GM15510 (cell line): ENCODE measurements around the gene TIMP4.

Experiments
- POLR2A ChIP-seq: IDR thresholded peaks from 3 replicates; pipeline ENCODE4 v1.6.1; 2011; ENCODE audit warnings: borderline replicate concordance; ENCODE audit not compliant: insufficient read length; ENCODE audit errors: extremely low read depth

The TIMP4 gene

DNA sequence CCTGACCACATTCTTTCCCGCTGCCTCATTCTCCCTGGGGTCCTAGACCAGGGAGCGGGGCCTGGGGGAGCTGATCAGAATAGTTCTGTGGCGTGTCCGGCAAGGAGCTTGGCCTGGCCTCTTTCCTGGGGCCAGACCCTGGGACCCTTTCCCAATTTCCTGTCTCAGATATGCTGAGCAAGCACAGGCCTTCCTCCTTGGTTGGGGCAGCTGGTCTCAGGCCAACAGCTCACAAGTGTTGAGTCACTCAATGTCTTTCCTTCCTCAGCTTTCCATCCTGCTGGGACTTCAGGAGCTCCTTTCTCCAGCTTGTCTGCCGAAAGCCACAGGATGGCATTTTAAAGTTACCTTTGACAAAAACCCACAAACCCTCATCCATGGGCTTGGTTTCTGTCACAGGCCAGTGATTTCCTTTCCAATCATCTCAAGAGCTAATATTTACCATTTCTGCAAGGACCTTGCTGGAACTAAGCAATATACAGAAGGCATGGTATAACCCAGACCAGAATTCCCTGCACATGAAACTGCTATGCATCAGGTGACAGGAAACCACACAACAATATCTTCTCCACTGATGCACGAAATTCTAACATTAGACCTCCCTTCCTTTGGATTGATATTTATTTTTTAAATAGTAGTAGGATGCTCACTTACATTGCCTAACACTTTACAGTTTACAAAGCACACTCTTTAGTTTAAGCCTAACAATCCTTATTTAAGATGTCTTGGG is 19.5 kb upstream of the TIMP4 start:
- no peak for TF ChIP-seq POLR2A

- no peak for TF ChIP-seq POLR2A
Observed at GRCh38 chr3:12177126-12177525, 18.4 kb upstream of the TIMP4 start.

- no peak for TF ChIP-seq POLR2A
Observed at GRCh38 chr3:12175844-12176453, 17.2 kb upstream of the TIMP4 start.

GRCh38 chr3:12175137-12175593 is 16.5 kb upstream of the TIMP4 start:
- TF ChIP-seq POLR2A, result no peak

DNA sequence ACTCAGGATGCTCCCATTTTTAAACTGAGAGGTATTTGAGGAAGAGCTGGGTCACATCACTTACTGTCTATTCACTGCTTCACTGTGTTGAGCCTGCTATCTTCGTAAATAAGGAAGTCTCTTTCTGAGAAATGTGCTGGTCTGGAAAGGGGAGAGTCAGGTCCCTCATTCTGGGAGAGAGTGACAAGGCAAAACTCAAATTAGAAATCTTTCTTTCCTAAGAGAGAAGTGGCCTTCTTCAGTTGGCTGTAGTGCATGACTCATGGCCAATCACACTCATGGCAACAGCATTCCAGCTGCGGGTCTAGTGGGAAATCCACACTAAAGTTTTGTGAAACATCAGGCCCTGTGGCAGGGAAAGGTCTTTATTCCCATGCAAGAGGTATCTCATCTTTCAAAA is 11.5 kb upstream of the TIMP4 start:
- no peak for TF ChIP-seq POLR2A

DNA sequence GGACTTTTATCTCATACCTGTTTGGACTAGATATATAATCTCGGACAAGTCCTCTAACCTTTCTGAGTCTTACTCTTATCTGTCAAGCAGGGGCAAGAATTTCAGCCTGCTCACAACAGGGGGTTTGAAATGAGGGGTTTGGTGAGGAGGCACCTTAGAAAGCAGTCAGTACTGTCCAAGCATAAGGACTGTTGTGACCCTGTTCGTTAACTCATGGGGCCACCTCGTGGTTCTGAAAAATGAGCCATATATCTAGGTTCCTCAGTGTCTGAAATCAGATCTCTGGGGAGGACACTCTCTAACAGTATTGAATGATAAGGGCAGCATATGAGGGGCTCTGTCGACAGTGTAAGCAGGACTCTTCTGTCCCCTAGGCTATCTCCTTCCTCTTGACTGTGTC is 7.2 kb upstream of the TIMP4 start:
- TF ChIP-seq POLR2A, result no peak

DNA sequence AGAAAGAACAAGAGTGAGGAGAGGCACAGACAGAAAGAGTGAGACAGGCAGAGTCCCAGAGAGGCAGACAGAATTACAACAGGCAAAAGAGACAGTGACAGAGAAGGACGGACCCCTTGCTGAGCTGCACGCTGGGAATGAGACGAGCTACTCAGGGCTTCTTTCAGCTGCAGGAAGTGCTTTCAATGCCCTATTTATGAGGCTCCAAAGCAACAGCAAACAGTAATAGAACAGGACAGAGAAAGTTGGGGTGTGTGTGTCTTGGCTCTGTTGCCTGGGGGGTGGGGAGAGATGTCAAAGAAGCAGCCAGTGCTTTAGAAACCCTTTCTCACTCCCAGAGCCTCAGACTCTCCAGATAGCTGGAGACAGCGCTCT is 502 bp upstream of the TIMP4 start:
- TF ChIP-seq POLR2A, result no peak

DNA sequence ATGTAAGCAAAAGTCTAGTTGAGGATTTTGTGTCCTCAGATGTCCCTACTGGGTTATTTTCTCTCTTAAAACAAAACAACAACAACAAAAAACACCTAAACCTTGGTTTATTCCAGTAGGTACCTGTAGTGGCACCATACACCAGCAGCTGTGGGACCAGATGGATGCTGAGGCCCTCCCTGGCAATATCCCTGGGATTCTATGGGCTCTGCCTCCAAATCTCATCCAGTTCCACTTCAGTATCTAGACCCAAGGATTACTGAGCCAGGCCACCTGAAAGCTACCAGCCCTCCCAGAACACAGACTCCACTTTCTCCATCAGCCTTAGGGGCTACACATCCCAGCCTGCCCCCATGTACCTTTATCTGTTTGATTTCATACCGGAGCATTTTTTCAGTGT is 1.7 kb downstream of the TIMP4 start:
- no peak for TF ChIP-seq POLR2A

DNA sequence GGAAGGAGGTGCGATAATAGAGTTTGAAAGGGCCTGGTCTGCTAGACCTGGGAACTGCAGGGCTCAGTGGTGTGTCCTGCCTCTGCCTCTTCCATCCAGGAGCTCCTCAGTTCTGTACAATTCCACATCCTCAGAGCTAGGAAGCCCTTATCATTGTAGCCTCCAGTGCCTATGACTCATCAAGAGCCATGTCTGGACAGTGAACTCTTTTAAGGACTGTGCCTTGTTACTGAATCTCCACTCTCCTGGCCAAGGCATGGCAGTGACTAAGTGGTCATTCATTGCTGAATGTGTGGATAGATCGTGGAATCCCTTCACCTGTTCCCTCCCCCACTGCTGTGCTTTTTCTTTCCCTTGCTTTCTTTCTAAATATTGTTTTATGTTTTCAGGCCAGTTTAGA is 2.9 kb downstream of the TIMP4 start:
- TF ChIP-seq POLR2A, result no peak

GRCh38 chr3:12155264-12155663 is 3.4 kb downstream of the TIMP4 start:
- TF ChIP-seq POLR2A, result no peak

- TF ChIP-seq POLR2A, result no peak
Observed at GRCh38 chr3:12154151-12154550, 4.6 kb downstream of the TIMP4 start.

- TF ChIP-seq POLR2A, result no peak
Observed at GRCh38 chr3:12150112-12150511, 8.6 kb downstream of the TIMP4 start.

DNA sequence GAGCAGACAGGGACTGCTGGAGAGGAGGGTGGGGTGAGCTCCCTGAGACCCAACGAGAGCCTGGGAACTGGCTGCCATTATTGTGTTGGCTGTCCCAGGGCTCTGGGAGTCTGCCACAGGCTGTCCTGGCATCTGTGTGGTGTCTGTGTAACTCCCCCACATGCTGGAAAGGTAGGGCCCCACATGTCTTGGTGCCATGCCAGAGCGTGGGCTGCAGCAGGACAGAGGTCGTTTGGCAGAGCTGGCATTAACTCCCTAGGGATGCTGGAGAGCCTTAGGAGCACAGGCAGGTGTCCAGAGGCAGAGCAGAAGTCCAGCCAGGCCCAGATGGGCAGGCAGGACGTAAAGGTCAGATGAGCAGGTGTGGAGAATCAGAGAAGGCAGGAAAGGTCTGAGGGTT is 9.7 kb downstream of the TIMP4 start:
- TF ChIP-seq POLR2A, result no peak

- TF ChIP-seq POLR2A, result no peak
Observed at GRCh38 chr3:12148183-12148940, 10.3 kb downstream of the TIMP4 start.

DNA sequence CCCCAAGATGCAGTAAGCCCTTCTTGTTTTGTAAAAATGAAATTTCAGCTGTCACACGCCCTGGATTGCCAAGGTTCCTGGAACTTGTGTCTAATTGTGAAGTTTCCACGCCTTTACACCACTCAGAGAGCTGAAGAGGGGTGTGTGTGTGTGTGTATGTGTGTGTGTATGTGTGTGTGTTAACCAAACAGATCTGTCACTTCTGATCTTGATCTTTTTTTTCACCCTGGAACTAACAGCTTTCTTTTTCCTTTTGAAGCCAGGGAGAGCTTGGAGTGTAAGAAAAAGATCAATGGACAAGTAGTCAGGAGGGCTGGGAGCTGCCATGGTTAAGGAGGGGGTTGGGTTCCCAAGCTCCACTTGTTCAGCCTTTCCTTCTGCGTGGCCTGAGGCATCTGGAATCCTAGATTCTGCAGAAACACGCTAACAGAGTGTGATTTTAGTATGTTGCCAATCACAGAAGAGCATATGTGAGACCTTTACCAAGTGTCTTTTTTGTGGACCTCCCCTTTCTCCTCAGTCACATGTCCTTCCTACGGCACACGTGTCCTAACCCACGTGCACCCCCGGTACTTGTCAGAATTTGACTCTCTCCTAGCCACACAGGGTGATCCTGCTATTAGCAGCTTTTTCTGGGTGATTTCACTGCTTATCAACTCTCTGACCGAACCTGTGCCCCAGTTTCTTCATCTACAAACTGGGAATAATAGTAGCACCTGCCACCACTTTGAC is 11.5 kb downstream of the TIMP4 start:
- no peak for TF ChIP-seq POLR2A
